Measurements from ENCODE around the gene PPP1R10.
A peak's percentile ranks its signal among the peaks of the same experiment; 100 is the strongest.

PPP1R10 gene

GRCh38 chr6:30556066-30556905, 60.8 kb downstream of the PPP1R10 start, which contains the start of gene GNL1:
TSS of gene GNL1 (minus strand) at chr6:30556489. CDS start at chr6:30556203, 286 bp downstream.
- peak; percentile 95 to 99 for DNase-seq (ENCODE audit: low read depth in 2 of 2)

GRCh38 chr6:30555816-30556065, 61.3 kb downstream of the PPP1R10 start:
- DNase-seq (ENCODE audit: low read depth in 2 of 2): no peak

GRCh38 chr6:30554962-30555815, 61.9 kb downstream of the PPP1R10 start:
- no peak for DNase-seq (ENCODE audit: low read depth in 2 of 2)

GRCh38 chr6:30554404-30554803, 62.6 kb downstream of the PPP1R10 start:
- no peak for DNase-seq (ENCODE audit: low read depth in 2 of 2)
